Measurements from ENCODE around the gene CRTC2. TPM values are rescaled to one million over a fixed set of nuclear protein-coding genes. Genes with fewer than 3 reads are reported as not detected.

The CRTC2 gene
- polyA plus RNA-seq, 1 donor, result 23.3 TPM

DNA sequence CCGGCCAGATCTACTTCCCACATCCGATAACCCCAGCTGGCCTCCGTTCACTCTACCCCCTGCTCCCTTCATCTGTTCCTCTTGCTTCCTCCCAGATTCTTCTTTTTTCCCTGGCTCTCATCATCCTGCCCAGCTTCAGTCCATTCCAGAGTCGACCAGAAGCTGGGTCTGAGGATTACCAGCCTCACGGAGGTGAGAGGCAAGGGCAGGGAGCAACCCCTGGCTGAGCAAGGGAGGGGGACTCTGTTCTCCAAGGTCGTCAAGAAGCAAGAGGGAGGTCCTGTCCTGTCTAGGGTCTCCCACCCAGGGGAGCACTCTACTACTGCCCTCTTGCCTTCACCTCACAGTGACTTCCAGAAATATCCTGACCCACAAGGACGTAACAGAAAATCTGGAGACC is 15.1 kb upstream of the CRTC2 start:
- no peak for DNase-seq

DNA sequence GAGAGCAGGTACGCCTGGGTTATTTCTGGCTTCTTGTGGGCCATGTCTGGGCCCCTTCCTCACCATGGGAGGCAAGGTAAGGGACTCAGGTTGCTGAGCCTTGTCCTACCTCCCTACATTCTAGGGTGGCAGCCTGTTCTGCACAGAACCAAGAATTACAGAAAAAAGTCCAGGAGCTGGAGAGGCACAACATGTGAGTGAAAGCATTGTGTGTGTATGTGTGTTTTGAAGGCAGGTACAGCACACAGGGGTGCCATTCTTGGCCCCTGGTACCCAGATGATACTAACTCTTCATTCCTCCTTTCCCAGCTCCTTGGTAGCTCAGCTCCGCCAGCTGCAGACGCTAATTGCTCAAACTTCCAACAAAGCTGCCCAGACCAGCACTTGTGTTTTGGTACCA is 14.7 kb upstream of the CRTC2 start:
- no peak for DNase-seq

DNA sequence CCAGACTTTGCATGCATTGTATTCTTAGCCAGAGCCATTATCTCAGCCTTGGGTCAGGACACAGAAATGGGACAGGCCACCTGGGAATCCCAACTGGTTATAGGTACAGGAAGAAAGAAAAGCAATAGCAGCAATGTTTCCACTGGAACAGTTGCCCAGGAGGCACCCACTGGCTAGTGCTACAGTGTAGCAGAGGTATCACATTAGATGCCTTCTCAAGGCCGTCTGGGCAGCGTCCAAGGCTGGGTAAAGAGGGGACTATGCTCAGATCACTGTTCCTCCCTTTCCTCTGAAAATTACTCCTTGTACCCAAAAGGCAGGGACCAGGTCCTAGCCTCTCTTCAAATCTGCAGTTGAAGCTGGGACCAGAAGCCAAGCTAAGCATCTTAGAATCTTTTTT is 11.9 kb upstream of the CRTC2 start:
- no peak for DNase-seq

DNA sequence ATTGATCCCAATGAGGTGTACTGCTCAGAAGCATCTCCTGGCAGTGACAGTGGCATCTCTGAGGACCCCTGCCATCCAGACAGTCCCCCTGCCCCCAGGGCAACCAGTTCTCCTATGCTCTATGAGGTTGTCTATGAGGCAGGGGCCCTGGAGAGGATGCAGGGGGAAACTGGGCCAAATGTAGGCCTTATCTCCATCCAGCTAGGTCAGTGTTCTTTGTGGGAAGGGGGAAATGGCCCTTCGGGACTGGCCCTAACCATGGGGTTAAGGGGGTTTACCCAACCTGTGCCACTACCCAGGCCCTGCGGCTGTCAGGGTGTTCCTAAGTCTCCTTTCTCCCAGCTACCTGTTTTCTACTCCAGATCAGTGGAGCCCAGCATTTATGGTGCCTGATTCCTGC is 10.6 kb upstream of the CRTC2 start:
- no peak for DNase-seq

DNA sequence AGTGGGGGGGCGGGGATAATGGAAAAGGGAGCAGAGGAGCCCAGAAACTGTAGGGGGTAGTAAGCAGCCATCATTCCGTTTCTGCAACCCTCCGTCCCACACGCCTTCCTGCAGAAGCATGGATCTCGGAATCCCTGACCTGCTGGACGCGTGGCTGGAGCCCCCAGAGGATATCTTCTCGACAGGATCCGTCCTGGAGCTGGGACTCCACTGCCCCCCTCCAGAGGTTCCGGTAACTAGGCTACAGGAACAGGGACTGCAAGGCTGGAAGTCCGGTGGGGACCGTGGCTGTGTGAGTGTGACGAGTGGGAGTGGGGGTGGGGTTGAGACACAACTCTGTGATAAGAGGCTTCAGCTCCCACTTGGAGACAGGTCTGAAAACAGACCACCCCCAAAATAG is 10.0 kb upstream of the CRTC2 start:
- no peak for DNase-seq

DNA sequence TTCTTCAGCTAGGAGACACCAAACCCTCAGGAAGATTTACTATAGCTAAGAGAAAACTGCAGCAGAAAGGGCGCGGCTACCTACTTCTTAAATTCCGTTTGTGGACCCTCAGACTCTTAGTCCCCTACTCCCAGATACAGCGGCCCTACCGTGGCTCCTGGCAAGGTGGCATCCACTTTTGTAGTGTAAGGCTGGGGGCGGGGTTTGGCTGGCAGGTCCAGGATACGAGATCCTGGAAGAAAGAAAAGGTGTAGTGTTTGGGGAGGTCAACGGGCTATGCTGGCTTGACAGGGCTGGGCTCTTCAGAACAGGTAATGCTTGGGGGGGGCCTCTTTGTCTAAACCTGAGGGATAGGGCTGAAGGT is 9.6 kb upstream of the CRTC2 start:
- DNase-seq, result no peak

GRCh38 chr1:153967107-153967999 is 8.9 kb upstream of the CRTC2 start, which contains the start of gene CREB3L4:
TSS of gene CREB3L4 (plus strand) at chr1:153967902. CDS start at chr1:153968526, 624 bp downstream.
- peak; percentile 96 for DNase-seq

GRCh38 chr1:153963850-153964331 is 5.5 kb upstream of the CRTC2 start:
- peak; percentile 48 for DNase-seq

DNA sequence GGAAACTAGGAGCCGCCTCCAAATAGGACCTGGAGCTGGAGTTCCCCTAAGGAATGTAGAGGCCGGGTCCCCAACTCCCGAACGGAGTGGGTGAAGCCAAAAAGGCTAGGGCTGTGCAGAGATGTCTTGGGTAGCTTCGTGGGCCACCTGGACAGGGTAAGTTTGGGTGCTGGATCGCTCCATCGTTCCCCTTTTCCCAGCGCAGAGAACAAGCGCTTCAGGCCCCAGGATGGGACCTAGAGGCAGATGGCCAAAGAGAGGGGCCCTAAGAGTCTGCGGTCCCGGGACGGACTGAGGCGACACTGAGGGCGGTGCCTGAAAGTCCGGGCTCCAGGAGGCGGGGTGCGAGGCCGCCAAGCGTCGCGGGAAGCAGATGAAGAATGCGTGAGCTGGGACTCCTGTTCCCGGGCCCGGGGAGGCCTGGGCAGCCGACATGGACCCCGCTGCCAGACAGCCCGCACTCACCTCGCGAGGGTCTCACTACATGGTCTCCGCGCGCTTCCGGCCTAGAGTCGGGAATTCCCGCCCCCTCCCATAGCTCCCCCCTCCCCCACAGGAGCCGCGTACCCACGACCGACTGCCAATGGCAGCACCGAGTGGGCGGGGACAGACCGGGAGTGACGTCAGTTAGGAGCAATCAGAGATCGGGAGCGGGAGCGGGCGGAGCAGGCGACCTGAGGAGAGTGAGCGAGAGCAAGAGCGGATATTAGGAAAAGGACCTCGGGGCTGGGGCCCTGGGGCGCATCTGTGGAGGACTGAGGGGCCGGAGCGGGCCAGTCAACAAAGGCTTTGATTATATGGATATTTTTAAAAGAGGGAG is 4.8 kb upstream of the CRTC2 start, which contains the start of gene SLC39A1:
Gene SLC39A1, minus strand, starts transcription at position 508 of the 820 bp plus-strand sequence. CDS start 822 bp downstream, outside the sequence.
- DNase-seq, result peak; percentile 97

GRCh38 chr1:153962088-153963029 is 3.9 kb upstream of the CRTC2 start:
- no peak for DNase-seq

GRCh38 chr1:153961421-153961820 is 3.0 kb upstream of the CRTC2 start:
- DNase-seq, result no peak

DNA sequence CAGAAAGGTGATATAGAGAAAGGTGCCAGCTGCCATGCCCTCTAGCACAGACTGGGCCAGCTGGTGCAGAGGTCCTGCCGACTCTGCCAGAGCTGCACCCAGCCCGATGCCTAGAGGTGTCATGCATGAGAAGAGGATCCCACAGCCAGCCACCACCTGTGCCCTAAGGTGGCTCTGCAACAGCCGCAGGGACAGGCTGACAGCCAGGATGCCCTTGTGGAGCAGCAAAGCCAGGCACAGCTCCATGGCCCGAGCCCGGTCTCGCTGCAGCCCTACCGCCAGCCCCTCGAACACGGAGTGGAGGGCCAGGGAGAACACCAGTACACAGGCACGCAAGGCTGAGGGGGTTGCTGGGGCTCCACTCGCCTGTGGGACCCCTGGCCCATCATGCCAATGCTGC is 1.8 kb upstream of the CRTC2 start:
- no peak for DNase-seq

DNA sequence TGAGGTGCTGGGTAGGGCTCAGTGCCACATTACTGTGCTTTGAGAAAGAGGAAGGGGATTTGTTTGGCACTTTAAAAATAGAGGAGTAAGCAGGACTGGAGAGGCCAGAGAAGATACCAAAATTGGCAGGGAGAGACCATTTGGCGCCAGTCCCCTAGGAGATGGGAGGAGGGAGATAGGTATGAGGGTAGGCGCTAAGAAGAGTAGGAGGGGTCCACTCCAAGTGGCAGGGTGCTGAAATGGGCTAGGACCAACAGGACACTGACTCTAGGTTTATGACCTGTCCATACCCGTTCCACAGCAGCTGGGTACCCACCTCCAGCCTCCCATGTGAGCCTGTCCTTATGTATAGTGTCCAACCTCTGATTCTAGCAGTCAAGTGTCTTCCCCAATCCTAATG is 1.0 kb upstream of the CRTC2 start:
- DNase-seq, result no peak

DNA sequence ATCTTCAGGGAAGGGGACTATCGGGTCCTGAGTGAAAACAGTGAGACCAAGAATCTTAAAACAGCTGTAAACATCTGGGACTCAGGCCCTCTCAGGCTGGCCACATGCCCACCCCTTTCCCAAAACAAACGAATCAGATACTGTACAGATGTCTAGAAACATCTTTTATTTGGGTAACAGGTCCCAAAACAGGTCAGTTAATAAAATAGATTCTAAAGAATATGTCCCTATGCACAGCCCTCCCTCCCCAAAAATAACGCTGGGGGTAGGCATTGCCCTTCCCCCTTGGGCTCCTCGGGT is 499 bp upstream of the CRTC2 start:
- no peak for DNase-seq

DNA sequence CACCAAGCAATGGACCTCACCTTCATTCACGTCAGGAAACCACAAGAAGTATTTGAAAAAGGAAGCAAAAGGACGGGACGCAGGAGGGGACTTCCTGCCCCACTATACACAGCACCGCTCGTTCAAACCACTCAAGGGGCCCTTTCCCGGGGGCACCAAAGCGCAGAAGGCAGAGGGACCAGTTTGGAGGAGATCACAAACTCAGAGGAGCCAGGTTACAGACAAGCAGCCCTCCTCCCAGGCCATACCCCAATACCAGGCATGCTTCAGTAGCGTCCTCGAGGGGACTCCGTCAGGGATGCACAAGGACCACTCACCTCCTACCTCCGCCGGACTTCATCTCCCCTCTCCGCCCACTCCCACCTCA is 685 bp downstream of the CRTC2 start:
- DNase-seq, result no peak

GRCh38 chr1:153956997-153957715 is 1.3 kb downstream of the CRTC2 start:
- DNase-seq, result no peak

- DNase-seq, result no peak
Observed at GRCh38 chr1:153954826-153955225, 3.6 kb downstream of the CRTC2 start.

DNA sequence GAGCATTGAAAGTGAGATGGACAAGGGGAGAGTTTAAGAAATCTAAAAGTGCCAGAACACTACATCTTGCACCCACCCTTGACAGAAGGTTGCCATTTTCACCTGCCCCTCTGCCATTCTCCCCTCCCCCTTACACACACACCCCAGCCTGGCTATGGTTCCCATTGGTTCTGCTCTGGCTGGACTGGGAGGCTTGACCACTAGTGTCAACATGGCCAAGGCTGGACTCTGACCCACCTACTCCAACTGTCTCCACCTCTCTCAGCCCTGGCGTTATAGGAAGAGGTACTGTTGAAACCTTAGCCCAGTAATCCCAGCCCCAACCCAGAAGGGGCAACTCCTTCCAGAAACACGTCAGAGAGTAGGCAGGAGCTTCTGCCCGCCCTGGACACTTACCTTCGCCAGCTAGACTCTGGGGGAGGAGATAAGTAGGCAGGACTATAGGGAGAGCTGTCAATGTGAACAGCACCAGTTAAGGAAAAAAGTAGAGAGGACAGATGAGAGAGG is 4.5 kb downstream of the CRTC2 start:
- no peak for DNase-seq

DNA sequence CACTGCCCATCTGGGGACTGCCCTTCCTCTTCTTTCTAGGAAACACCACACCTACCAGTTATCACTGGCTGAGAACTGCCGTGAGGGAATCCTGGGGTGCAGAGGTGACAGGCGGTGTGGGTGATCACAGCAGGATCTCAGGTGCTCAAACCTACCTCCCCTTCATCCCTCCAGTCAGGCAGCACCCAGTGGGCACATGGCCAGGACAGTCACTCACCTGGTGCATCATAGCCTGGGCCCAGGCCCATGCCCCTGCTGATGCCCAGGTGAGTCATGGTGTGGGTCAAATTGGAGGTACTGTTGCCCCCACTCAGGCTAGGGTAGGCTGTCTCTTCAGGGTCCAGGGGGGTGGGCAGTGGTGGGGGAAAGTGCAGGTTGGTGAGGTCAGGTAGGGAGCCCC is 6.6 kb downstream of the CRTC2 start:
- no peak for DNase-seq

DNA sequence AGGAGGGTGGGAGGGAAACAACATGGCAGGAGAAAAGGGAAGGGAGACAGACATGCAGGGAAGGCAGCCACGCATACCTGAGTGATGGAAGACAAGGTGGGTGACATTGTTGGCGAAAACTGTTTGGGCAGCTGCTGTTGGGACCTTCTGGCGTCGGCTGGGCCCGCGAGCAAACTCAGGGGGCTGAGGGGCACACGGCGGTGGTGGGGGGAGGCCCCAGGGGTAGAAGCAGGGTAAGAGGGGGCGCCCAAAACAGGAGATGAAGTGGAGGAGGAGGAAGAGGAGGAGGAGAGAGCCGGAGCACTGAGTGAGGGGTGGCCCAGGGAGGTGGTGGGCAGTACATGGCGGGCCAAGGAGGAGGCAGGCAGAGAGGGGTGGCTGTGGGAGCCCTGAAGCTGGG is 7.2 kb downstream of the CRTC2 start:
- DNase-seq, result no peak

- peak; percentile 88 for DNase-seq
Observed at GRCh38 chr1:153946622-153947241, 11.7 kb downstream of the CRTC2 start, which contains the start of gene DENND4B. TSS of gene DENND4B (minus strand) at chr1:153946718. CDS start at chr1:153944374, 2,344 bp downstream.

All from hindlimb muscle (tissue), 1 donor.